ENCODE data around the gene SLFNL1. TPM values are rescaled to one million over a fixed set of nuclear protein-coding genes. Genes with fewer than 3 reads are reported as not detected.
A peak's percentile ranks its signal among the peaks of the same experiment; 100 is the strongest.

The SLFNL1 gene
- total and polyA plus RNA-seq, 8 donors, result 0.79 to 4.9 (median 1.0) TPM

GRCh38 chr1:40980453-40981121 lies 40.9 kb downstream of the SLFNL1 start:
- DNase-seq (no peak), ATAC-seq (no peak)
- H3K4me3 ChIP-seq, result peak overlapping the region; percentile 78 to 81
- no peaks in the 10 kb centered on the region for H3K27me3 ChIP-seq
- TF ChIP-seq CTCF (IDR thresholded peaks at IDR 0.05), result no peak
- H3K9me3 ChIP-seq, result no peaks in the 10 kb centered on the region
- peaks cover 13 to 46% of the 10 kb centered on the region in 2 donors for H3K4me1 ChIP-seq
- intact Hi-C loops (cut with DNase I), result no loop called here
- peaks cover 0 to 22% of the 10 kb centered on the region in 2 donors for H3K36me3 ChIP-seq
- H3K27ac ChIP-seq, result peak overlapping the region; percentile 87 to 90

- H3K9me3 ChIP-seq, result no peaks in the 10 kb centered on the region
- ATAC-seq (peak; percentile 1), DNase-seq (peak in 1 of 4 donors; percentile 86)
- TF ChIP-seq CTCF (IDR thresholded peaks at IDR 0.05), result no peak
- intact Hi-C loops (cut with DNase I), result no loop called here
- H3K4me3 ChIP-seq, result peak overlapping the region; percentile 78 to 81
- H3K4me1 ChIP-seq, result peaks cover 13 to 41% of the 10 kb centered on the region in 2 donors
- peak overlapping the region; percentile 87 to 90 for H3K27ac ChIP-seq
- H3K27me3 ChIP-seq, result no peaks in the 10 kb centered on the region
- peaks cover 0 to 16% of the 10 kb centered on the region in 2 donors for H3K36me3 ChIP-seq
Observed at GRCh38 chr1:40980068-40980452, 41.5 kb downstream of the SLFNL1 start.

- intact Hi-C loops (cut with DNase I), result no loop called here
- no peaks in the 10 kb centered on the region for H3K27me3 ChIP-seq
- no peaks in the 10 kb centered on the region for H3K9me3 ChIP-seq
- H3K27ac ChIP-seq, result peak within 1 kb of the TSS; percentile 87 to 90
- H3K4me1 ChIP-seq, result peaks cover 13 to 35% of the 10 kb centered on the region in 2 donors
- TF ChIP-seq CTCF (IDR thresholded peaks at IDR 0.05), result peak in 1 of 2 donors; percentile 6
- peak; percentile 94 to 98 (median 96) for DNase-seq
- peaks cover 0 to 10% of the 10 kb centered on the region in 2 donors for H3K36me3 ChIP-seq
- ATAC-seq, result peak; percentile 94
- H3K4me3 ChIP-seq, result peak within 1 kb of the TSS; percentile 78 to 81
Observed at GRCh38 chr1:40979241-40980067, 42.1 kb downstream of the SLFNL1 start, which contains the start of gene CTPS1. TSS of gene CTPS1 (plus strand) at chr1:40979696. CDS start at chr1:40983291, 3,595 bp downstream.

GRCh38 chr1:40978886-40979240 lies 42.7 kb downstream of the SLFNL1 start:
- H3K27me3 ChIP-seq, result no peaks in the 10 kb centered on the region
- ATAC-seq (no peak), DNase-seq (no peak)
- intact Hi-C loops (cut with DNase I), result no loop called here
- TF ChIP-seq CTCF (IDR thresholded peaks at IDR 0.05), result no peak
- peak overlapping the region; percentile 87 to 90 for H3K27ac ChIP-seq
- H3K4me1 ChIP-seq, result peaks cover 13 to 30% of the 10 kb centered on the region in 2 donors
- H3K9me3 ChIP-seq, result no peaks in the 10 kb centered on the region
- H3K36me3 ChIP-seq, result peaks cover 0 to 4% of the 10 kb centered on the region in 2 donors
- H3K4me3 ChIP-seq, result peak overlapping the region; percentile 78 to 81

GRCh38 chr1:40977716-40978115 lies 43.8 kb downstream of the SLFNL1 start:
- H3K27me3 ChIP-seq, result no peaks in the 10 kb centered on the region
- no peak overlapping the region for H3K27ac ChIP-seq
- TF ChIP-seq CTCF (IDR thresholded peaks at IDR 0.05), result no peak
- H3K4me3 ChIP-seq, result no peak overlapping the region
- no peak for DNase-seq
- intact Hi-C loops (cut with DNase I), result no loop called here
- H3K36me3 ChIP-seq, result no peaks in the 10 kb centered on the region
- H3K9me3 ChIP-seq, result no peaks in the 10 kb centered on the region
- ATAC-seq, result no peak
- peaks cover 13 to 30% of the 10 kb centered on the region in 2 donors for H3K4me1 ChIP-seq
